ENCODE results near the gene RHBDF2. TPM values are rescaled to one million over a fixed set of nuclear protein-coding genes. Genes with fewer than 3 reads are reported as not detected.

Gene RHBDF2
- total RNA-seq, 4 donors from 2014 or later = 33.1 to 99.0 (median 73.5) TPM

GRCh38 chr17:76502341-76503211, 1.4 kb upstream of the RHBDF2 start:
- Histone ChIP-seq H3K27me3 (no peaks in the 10 kb centered on the region), H3K27ac (peak overlapping the region in 3 of 4 donors; percentile 80 to 89 (median 88)), H3K4me3 (no peak overlapping the region), H3K4me1 (peaks cover 0 to 56% (median 21%) of the 10 kb centered on the region in 4 donors), H3K36me3 (no peaks in the 10 kb centered on the region), H3K9me3 (no peaks in the 10 kb centered on the region)
- DNase-seq (ENCODE audit: low spot score in 2 of 2) = no peak
- TF ChIP-seq EP300 (IDR thresholded peaks at IDR 0.05) = no peak
- TF ChIP-seq, protein P1, sequence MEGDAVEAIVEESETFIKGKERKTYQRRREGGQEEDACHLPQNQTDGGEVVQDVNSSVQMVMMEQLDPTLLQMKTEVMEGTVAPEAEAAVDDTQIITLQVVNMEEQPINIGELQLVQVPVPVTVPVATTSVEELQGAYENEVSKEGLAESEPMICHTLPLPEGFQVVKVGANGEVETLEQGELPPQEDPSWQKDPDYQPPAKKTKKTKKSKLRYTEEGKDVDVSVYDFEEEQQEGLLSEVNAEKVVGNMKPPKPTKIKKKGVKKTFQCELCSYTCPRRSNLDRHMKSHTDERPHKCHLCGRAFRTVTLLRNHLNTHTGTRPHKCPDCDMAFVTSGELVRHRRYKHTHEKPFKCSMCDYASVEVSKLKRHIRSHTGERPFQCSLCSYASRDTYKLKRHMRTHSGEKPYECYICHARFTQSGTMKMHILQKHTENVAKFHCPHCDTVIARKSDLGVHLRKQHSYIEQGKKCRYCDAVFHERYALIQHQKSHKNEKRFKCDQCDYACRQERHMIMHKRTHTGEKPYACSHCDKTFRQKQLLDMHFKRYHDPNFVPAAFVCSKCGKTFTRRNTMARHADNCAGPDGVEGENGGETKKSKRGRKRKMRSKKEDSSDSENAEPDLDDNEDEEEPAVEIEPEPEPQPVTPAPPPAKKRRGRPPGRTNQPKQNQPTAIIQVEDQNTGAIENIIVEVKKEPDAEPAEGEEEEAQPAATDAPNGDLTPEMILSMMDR (IDR thresholded peaks at IDR 0.05) = no peak
- no peak for TF ChIP-seq POLR2A (IDR thresholded peaks at IDR 0.05)
- WGBS, 2 donors = 72 to 85% methylated on average over 8 of the region's 8 CpGs

GRCh38 chr17:76501827-76502307, 644 bp upstream of the RHBDF2 start:
- peaks cover 0 to 62% (median 25%) of the 10 kb centered on the region in 4 donors for H3K4me1 ChIP-seq
- WGBS, 2 donors = 75 to 78% methylated on average over 11 of the region's 11 CpGs
- H3K27me3 ChIP-seq = no peaks in the 10 kb centered on the region
- H3K27ac ChIP-seq = peak overlapping the region; percentile 61 to 89 (median 84)
- DNase-seq (ENCODE audit: low spot score in 2 of 2) = no peak
- no peak for TF ChIP-seq EP300 (IDR thresholded peaks at IDR 0.05)
- TF ChIP-seq, protein P1 (IDR thresholded peaks at IDR 0.05) = no peak
- peak overlapping the region in 3 of 4 donors; percentile 45 to 67 (median 51) for H3K4me3 ChIP-seq
- H3K36me3 ChIP-seq = no peaks in the 10 kb centered on the region
- H3K9me3 ChIP-seq = no peaks in the 10 kb centered on the region

DNA sequence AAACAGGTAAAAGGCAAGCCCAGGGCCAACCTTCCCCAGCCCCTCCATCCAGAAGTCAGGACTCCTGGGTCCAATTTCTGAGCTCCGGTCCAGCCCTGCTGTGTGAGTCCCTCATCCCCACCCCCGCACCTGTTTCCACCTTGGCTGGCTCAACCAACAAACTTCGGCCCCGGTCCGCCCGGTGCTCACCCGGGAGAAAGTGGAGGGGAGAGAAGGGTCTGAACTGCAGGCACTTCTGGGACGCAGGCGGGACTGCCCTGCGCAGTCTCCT, 541 bp downstream of the RHBDF2 start:
- H3K9me3 ChIP-seq = no peaks in the 10 kb centered on the region
- 17 to 33% methylated on average over 10 of the region's 10 CpGs for WGBS, 2 donors
- H3K27me3 ChIP-seq = no peaks in the 10 kb centered on the region
- TF ChIP-seq EP300 (IDR thresholded peaks at IDR 0.05) (no peak), POLR2A (IDR thresholded peaks at IDR 0.05) (no peak)
- TF ChIP-seq, protein P1 (IDR thresholded peaks at IDR 0.05) = no peak
- H3K4me1 ChIP-seq = peaks cover 0 to 66% (median 25%) of the 10 kb centered on the region in 4 donors
- H3K36me3 ChIP-seq = no peaks in the 10 kb centered on the region
- no peak for DNase-seq (ENCODE audit: low spot score in 2 of 2)
- H3K4me3 ChIP-seq = peak overlapping the region; percentile 45 to 67 (median 49)
- H3K27ac ChIP-seq = peak overlapping the region; percentile 61 to 89 (median 84)

GRCh38 chr17:76500074-76500746, 1.0 kb downstream of the RHBDF2 start:
- Histone ChIP-seq H3K27ac (peak overlapping the region; percentile 61 to 89 (median 84)), H3K27me3 (no peaks in the 10 kb centered on the region), H3K4me3 (peak overlapping the region; percentile 45 to 67 (median 49)), H3K36me3 (no peaks in the 10 kb centered on the region), H3K4me1 (peaks cover 0 to 67% (median 25%) of the 10 kb centered on the region in 4 donors), H3K9me3 (no peaks in the 10 kb centered on the region)
- DNase-seq (ENCODE audit: low spot score in 2 of 2) = no peak
- 60 to 70% methylated on average over 17 of the region's 17 CpGs for WGBS, 2 donors
- no peak for TF ChIP-seq POLR2A (IDR thresholded peaks at IDR 0.05)
- TF ChIP-seq, protein P1 (IDR thresholded peaks at IDR 0.05) = no peak
- TF ChIP-seq EP300 (IDR thresholded peaks at IDR 0.05) = no peak

DNA sequence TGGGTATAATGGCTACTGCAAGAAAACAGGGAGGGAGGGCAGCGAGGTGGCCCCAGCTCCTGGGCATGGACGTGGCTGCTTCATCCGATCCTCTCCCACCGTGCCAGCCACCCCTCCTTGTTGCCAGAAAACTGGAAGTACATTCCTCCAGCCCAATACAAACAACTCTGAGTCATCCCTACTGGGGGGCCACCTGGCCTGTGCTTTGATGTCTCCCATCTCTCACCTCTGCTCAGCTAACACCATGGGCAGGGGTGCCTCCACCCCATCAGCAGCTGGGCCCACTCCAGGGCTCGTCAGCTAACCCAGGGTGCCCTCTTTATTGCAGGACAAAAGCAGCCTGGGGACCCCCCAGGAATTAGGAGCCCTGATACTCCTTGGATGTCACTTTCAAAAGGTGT, 2.0 kb downstream of the RHBDF2 start:
- no peaks in the 10 kb centered on the region for H3K9me3 ChIP-seq
- peaks cover 0 to 67% (median 26%) of the 10 kb centered on the region in 4 donors for H3K4me1 ChIP-seq
- no peaks in the 10 kb centered on the region for H3K27me3 ChIP-seq
- DNase-seq (ENCODE audit: low spot score in 2 of 2) = no peak
- H3K4me3 ChIP-seq = peak overlapping the region; percentile 15 to 67 (median 49)
- H3K36me3 ChIP-seq = no peaks in the 10 kb centered on the region
- peak overlapping the region in 3 of 4 donors; percentile 80 to 89 (median 88) for H3K27ac ChIP-seq
- TF ChIP-seq POLR2A (IDR thresholded peaks at IDR 0.05) (no peak), EP300 (IDR thresholded peaks at IDR 0.05) (no peak)
- TF ChIP-seq, protein P1 (IDR thresholded peaks at IDR 0.05) = no peak
- 69 to 76% methylated on average over 5 of the region's 5 CpGs for WGBS, 2 donors
